NB4 (cell line): Measurements from ENCODE around the gene WFS1.

Experiments
- CTCF ChIP-seq: IDR thresholded peaks from one replicate; pipeline ENCODE4 v1.5.1; 2012; ENCODE audit warnings: low read depth, low read length
- MYC ChIP-seq: IDR thresholded peaks from 2 replicates; pipeline ENCODE4 v1.6.1; 2011; ENCODE audit warnings: low read depth, low read length
- POLR2A ChIP-seq: IDR thresholded peaks from 2 replicates; pipeline ENCODE4 v1.6.1; 2011; ENCODE audit warnings: mild to moderate bottlenecking; ENCODE audit not compliant: insufficient read length; ENCODE audit errors: extremely low read depth
- TF ChIP-seq, protein P1 (sequence below): IDR thresholded peaks from 2 replicates; pipeline ENCODE4 v1.6.1; 2011; ENCODE audit warnings: low read depth, low read length

DNA sequence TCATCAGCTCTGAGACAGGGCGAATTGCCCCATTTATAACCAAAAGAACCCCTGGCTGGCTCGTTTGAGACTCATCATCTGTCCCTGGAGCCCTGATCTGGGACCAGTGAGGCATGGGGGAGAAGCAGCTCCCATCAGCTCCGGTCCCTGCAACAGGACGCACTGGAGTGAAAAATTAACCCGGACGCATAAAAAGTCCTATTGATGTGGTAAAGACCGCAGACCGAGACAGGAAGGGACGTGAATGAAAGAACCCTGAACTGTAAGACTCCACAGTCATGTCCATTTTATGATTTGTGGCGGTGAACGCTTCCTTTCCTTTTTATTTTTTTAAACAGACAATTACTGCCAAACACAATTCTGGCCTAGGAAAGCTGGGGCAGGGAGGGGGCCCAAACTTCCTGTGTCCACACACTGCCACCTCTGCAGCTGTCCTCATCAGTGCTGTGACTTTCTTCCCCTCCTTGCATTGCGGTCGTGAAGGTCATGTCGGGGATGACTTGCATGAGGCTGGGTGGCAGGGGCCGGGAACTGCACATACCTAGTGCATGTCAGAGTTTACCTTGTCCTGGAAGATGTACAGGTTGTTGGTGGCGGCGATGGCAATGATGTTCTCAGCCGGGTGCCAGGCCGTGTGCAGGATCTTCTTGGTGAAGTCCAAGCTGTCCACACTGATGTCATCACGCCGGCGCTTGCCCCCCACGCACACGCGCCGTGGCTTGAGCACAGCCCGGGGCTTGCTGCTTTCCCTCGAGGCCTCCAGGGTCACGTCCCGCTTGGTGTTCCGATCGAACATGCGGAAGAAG is 53.3 kb downstream of the WFS1 start:
- TF ChIP-seq POLR2A: no peak
- TF ChIP-seq CTCF: no peak
- TF ChIP-seq, protein P1, sequence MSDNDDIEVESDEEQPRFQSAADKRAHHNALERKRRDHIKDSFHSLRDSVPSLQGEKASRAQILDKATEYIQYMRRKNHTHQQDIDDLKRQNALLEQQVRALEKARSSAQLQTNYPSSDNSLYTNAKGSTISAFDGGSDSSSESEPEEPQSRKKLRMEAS: no peak
- TF ChIP-seq MYC: no peak
